NT2/D1 (cell line): ENCODE results near the gene PI4KA.

Source experiments
- SUZ12 ChIP-seq: IDR thresholded peaks from 2 replicates; pipeline ENCODE4 v1.6.1; 2011; ENCODE audit not compliant: insufficient read length, insufficient read depth; ENCODE audit errors: extremely low read depth
- YY1 ChIP-seq: IDR thresholded peaks from 2 replicates; pipeline ENCODE4 v1.6.1; 2011; ENCODE audit not compliant: insufficient read length, insufficient read depth
- ZNF274 ChIP-seq: IDR thresholded peaks from 2 replicates; pipeline ENCODE4 v1.6.1; 2011; ENCODE audit warnings: mild to moderate bottlenecking, low read depth, low read length

DNA sequence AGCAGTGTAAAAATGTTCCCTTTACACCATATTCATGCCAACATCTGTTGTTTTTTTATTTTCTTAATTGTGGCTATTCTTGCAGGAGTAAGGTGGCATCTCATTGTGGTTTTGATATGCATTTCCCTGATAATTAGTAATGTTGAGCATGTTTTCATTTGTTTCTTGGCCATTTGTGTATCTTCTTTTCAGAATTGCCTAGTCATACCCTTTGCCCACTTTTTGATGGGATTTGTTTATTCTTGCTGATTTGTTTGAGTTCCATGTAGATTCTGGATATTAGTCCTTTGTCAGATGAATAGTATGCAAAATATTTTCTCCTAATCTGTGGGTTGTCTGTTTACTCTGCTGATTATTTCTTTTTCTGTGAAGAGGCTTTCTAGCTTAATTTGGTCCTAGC, 183.6 kb downstream of the PI4KA start:
- TF ChIP-seq YY1 = no peak
- TF ChIP-seq ZNF274 = no peak
- no peak for TF ChIP-seq SUZ12
